ENCODE measurements around the gene OR2F2.

The OR2F2 gene

DNA sequence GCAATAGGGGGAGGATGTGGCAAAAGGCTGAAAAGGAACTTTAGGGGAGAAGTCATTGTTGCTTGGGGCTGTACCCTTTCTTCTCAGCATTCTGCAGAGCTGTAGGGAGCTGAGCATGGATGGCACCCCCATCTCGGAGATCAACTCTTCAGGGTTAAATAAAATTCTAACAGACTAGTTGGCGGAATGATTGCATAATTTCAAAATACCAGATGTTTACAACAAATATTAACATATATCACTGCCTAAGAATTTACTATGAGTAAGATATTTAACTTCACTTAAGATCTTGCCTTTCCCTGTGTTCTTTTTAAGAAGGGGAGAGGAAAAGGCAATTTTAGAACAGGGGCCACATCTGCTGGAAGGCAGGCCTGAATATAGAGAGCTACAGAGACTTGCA is 19.1 kb downstream of the OR2F2 start:
- no peak for DNase-seq (ENCODE audit: low read depth, low spot score)
- in situ Hi-C loops (cut with HindIII; ENCODE audit: low sequenced_read_pairs): no loop called here

DNA sequence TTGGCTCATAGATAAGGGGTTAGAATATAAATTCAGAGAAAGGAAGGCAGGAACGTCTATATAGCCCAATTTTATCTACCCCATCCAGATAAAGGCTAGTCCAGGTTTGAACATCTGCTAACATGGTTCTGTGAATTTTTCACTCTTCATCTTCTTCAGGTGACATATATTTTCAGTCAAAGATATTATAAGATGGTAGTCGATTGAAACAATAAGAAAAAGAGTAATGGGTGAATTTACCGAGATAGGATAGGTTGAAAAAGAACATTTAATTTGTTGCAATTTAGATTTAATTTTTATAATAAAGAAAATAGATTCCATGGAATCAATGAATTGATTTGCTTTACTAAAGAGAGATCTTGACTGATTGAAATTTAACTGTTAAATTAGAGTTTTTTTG is 19.5 kb downstream of the OR2F2 start, which contains the start of gene OR2F1:
Gene OR2F1 (plus strand): TSS at position 301 of the 400 bp plus-strand sequence. CDS start 5,127 bp downstream, outside the sequence.
- H3K4me3 ChIP-seq (ENCODE audit: low read depth, low read length): no peak within 1 kb of the TSS
- in situ Hi-C loops (cut with HindIII; ENCODE audit: low sequenced_read_pairs): no loop called here
- TF ChIP-seq, protein P1, sequence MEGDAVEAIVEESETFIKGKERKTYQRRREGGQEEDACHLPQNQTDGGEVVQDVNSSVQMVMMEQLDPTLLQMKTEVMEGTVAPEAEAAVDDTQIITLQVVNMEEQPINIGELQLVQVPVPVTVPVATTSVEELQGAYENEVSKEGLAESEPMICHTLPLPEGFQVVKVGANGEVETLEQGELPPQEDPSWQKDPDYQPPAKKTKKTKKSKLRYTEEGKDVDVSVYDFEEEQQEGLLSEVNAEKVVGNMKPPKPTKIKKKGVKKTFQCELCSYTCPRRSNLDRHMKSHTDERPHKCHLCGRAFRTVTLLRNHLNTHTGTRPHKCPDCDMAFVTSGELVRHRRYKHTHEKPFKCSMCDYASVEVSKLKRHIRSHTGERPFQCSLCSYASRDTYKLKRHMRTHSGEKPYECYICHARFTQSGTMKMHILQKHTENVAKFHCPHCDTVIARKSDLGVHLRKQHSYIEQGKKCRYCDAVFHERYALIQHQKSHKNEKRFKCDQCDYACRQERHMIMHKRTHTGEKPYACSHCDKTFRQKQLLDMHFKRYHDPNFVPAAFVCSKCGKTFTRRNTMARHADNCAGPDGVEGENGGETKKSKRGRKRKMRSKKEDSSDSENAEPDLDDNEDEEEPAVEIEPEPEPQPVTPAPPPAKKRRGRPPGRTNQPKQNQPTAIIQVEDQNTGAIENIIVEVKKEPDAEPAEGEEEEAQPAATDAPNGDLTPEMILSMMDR (IDR thresholded peaks at IDR 0.05; ENCODE audit: low read depth, low read length): no peak
- DNase-seq (ENCODE audit: low read depth, low spot score): no peak

More for the DNA sequence above, 19.1 kb downstream of the OR2F2 start:
- TF ChIP-seq, protein P1 (IDR thresholded peaks at IDR 0.05; ENCODE audit: low read depth, low read length): no peak
- H3K4me3 ChIP-seq (ENCODE audit: low read depth, low read length): no peak overlapping the region

DNA sequence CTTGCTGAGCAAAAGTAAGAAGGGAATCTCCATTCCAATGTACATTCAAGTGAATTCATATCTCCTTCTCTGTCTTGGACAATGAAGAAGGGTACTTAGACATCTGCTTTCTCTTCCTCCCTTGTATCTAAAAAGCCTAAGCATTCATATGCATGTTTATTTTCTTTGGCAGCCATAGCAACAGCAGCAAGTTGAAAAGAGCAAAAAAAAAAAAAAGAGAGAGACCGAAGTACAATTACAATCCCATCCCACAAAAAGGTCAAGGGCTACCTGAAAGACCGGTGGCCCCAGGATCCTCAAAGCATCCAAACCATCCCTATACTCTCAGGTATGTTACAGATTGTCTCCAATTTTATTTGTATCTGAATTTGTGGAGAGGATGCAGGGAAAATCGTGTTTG is 23.7 kb downstream of the OR2F2 start:
- no peak overlapping the region for H3K4me3 ChIP-seq (ENCODE audit: low read depth, low read length)
- no peak for DNase-seq (ENCODE audit: low read depth, low spot score)
- in situ Hi-C loops (cut with HindIII; ENCODE audit: low sequenced_read_pairs): no loop called here

DNA sequence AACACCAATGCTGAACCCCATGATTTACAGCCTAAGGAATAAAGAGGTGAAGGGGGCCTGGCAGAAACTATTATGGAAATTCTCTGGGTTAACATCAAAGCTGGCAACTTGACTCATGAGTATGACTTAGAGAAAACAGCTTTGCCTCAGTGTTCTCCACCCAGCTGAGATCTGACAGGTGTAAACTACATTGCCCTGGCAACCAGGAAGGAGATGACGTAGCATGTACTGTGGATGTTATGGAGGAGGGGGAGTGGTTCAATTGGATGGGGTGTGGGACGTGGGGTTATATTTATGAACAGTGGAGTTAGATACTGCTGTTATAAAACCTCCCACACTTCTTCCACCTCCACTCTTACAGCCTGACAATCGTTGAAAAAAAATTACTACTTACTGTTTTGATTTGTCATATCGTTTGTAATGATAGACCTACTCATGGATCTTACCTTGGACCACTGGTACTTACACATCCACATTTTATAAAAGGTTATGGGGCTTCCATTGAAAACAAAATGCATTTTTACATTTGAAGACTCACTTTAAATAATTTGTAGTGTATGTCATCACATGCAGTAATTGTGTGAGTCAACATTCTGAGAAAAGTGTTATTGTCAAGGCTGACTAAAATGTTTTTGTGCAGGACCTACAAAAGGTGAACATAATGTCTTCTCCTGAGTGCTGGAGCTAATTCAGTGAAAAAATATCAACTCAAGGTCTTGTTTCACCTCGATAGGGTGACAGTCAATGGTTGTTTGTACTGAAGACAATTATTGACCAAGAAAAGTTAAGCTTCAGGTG is 26.0 kb downstream of the OR2F2 start:
- in situ Hi-C loops (cut with HindIII; ENCODE audit: low sequenced_read_pairs): no loop called here
- no peak for DNase-seq (ENCODE audit: low read depth, low spot score)
- H3K4me3 ChIP-seq (ENCODE audit: low read depth, low read length): no peak overlapping the region
- TF ChIP-seq, protein P1 (IDR thresholded peaks at IDR 0.05; ENCODE audit: low read depth, low read length): no peak

More for the DNA sequence above, 23.7 kb downstream of the OR2F2 start:
- TF ChIP-seq, protein P1 (IDR thresholded peaks at IDR 0.05; ENCODE audit: low read depth, low read length): no peak

DNA sequence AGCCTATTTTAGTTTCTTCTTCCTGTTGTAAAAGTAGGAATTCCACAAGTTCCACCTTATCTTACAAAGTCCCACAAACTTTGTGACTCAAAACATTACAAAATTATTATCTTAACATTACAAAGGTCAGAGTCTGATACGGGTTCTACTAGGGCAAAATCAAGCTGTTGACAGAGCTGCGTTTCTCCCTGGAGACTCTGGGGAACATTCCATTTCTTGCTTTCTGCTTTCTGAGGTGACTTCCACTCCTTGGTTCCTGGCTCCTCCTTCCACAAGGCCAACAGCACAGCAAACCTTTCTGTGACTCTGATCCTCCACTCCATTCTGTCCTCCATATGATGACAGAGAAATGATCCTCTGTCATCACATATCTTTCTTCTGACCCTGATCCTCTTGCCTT is 30.2 kb downstream of the OR2F2 start:
- in situ Hi-C loops (cut with HindIII; ENCODE audit: low sequenced_read_pairs): no loop called here
- TF ChIP-seq, protein P1 (IDR thresholded peaks at IDR 0.05; ENCODE audit: low read depth, low read length): no peak
- DNase-seq (ENCODE audit: low read depth, low spot score): no peak

DNA sequence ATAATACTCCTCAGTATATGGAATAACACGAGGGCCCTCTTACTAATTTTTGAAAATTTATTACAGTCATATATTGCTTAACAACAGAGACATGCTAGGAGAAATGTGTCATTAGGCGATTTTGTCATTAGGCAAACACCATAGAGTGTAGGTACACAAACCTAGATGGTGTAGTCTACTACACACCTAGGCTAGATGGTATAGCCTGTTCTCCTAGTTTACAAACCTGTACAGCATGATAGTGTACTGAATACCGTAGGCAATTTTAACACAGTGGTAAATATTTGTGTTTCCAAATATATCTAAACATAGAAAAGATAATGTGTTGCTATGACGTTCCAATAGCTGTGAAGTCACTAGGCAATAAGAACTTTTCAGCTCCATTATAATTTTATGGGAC is 32.4 kb downstream of the OR2F2 start:
- TF ChIP-seq, protein P1 (IDR thresholded peaks at IDR 0.05; ENCODE audit: low read depth, low read length): no peak

More for the DNA sequence above, 30.2 kb downstream of the OR2F2 start:
- H3K4me3 ChIP-seq (ENCODE audit: low read depth, low read length): no peak overlapping the region

More for the DNA sequence above, 32.4 kb downstream of the OR2F2 start:
- no peak overlapping the region for H3K4me3 ChIP-seq (ENCODE audit: low read depth, low read length)
- DNase-seq (ENCODE audit: low read depth, low spot score): no peak
- in situ Hi-C loops (cut with HindIII; ENCODE audit: low sequenced_read_pairs): no loop called here

Data from astrocyte of the spinal cord (primary cell).